ENCODE measurements around the gene POLR1A. TPM values are rescaled to one million over a fixed set of nuclear protein-coding genes. Genes with fewer than 3 reads are reported as not detected.

POLR1A gene
- total and polyA plus RNA-seq, 2 donors (not counting 1 experiment from before 2014, with no cell fraction given), result 3.4 to 36.8 TPM

DNA sequence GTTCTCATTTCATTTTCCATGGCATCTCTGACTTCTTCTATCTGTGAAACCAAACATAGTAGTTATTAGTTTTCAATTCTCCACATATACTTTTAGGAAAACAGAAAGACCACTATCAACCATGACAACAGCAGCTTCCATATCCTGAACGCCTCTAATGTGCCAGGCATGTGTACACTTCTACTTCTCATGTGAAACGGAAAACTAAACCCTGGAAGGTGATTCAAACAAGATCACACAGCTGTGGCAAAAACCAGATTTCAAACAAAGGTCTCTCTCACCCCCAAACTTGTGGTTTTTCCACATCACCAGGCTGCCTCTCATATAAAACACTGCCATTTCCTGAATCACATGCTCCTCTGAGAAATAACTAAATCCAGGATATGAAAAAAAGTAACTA, 42.1 kb upstream of the POLR1A start:
- Histone ChIP-seq H3K27ac (ENCODE audit: low read length in 2 of 2) (peak overlapping the region in 1 of 2 donors; percentile 57), H2AFZ (ENCODE audit: insufficient read depth, low read depth, low read length, poor library complexity, severe bottlenecking) (no peak overlapping the region), H3K9me3 (ENCODE audit: control extremely low read depth in 1 of 3, control insufficient read depth in 2 of 3, insufficient read depth in 1 of 3, low read length in 2 of 3) (no peaks in the 10 kb centered on the region), H3K36me3 (replicated peaks in 1 of 2; ENCODE audit: control extremely low read depth in 1 of 2, control insufficient read depth in 1 of 2, extremely low read depth in 1 of 2, insufficient read depth in 2 of 2, low read length in 1 of 2) (peaks cover 22 to 72% of the 10 kb centered on the region in 2 experiments), H3K4me2 (replicated peaks; ENCODE audit: low read depth, low read length, poor library complexity, severe bottlenecking) (no peak overlapping the region), H4K20me1 (ENCODE audit: control insufficient read depth, insufficient read depth, low read length, poor library complexity, severe bottlenecking) (no peaks in the 10 kb centered on the region), H3K4me3 (ENCODE audit: control extremely low read depth in 1 of 5, extremely low read depth in 1 of 5, insufficient read depth in 1 of 5, low read depth in 2 of 5, low read length in 4 of 5) (no peak overlapping the region), H3K9ac (ENCODE audit: low read length) (no peak overlapping the region), H3K27me3 (replicated peaks in 1 of 4; ENCODE audit: control extremely low read depth in 1 of 4, control insufficient read depth in 3 of 4, insufficient read depth in 4 of 4, low read length in 3 of 4) (no peaks in the 10 kb centered on the region), H3K79me2 (ENCODE audit: control insufficient read depth, insufficient read depth, low read length) (no peaks in the 10 kb centered on the region), H3K4me1 (ENCODE audit: control insufficient read depth in 2 of 2, insufficient read depth in 2 of 2, low read length in 2 of 2) (no peaks in the 10 kb centered on the region)
- Mint-ChIP-seq H3K4me3 (no peak overlapping the region), H3K9me3 (ENCODE audit: insufficient read depth) (no peaks in the 10 kb centered on the region), H3K4me1 (peaks cover 5% of the 10 kb centered on the region), H3K27me3 (no peaks in the 10 kb centered on the region), H3K27ac (peak overlapping the region; percentile 37)
- ChIA-PET POLR2A (no interaction called here), CTCF (interaction anchor here (1.0 kb wide), 1 partner anchor 319 kb away, joined by 3 read pairs; no protein-coding TSS in a partner anchor)
- ATAC-seq (ENCODE audit: low read depth) (no peak), DNase-seq (no peak)
- intact Hi-C loops (cut with micrococcal nuclease), result no loop called here
- TF ChIP-seq, protein P1, sequence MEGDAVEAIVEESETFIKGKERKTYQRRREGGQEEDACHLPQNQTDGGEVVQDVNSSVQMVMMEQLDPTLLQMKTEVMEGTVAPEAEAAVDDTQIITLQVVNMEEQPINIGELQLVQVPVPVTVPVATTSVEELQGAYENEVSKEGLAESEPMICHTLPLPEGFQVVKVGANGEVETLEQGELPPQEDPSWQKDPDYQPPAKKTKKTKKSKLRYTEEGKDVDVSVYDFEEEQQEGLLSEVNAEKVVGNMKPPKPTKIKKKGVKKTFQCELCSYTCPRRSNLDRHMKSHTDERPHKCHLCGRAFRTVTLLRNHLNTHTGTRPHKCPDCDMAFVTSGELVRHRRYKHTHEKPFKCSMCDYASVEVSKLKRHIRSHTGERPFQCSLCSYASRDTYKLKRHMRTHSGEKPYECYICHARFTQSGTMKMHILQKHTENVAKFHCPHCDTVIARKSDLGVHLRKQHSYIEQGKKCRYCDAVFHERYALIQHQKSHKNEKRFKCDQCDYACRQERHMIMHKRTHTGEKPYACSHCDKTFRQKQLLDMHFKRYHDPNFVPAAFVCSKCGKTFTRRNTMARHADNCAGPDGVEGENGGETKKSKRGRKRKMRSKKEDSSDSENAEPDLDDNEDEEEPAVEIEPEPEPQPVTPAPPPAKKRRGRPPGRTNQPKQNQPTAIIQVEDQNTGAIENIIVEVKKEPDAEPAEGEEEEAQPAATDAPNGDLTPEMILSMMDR (IDR thresholded peaks at IDR 0.05), result no peak
- TF ChIP-seq EZH2 (IDR thresholded peaks at IDR 0.05; ENCODE audit: borderline replicate concordance, insufficient read depth, low read depth, low read length, poor library complexity, severe bottlenecking), result no peak
- WGBS (ENCODE audit: insufficient coverage), result 13% methylated on average over 2 of the region's 2 CpGs

DNA sequence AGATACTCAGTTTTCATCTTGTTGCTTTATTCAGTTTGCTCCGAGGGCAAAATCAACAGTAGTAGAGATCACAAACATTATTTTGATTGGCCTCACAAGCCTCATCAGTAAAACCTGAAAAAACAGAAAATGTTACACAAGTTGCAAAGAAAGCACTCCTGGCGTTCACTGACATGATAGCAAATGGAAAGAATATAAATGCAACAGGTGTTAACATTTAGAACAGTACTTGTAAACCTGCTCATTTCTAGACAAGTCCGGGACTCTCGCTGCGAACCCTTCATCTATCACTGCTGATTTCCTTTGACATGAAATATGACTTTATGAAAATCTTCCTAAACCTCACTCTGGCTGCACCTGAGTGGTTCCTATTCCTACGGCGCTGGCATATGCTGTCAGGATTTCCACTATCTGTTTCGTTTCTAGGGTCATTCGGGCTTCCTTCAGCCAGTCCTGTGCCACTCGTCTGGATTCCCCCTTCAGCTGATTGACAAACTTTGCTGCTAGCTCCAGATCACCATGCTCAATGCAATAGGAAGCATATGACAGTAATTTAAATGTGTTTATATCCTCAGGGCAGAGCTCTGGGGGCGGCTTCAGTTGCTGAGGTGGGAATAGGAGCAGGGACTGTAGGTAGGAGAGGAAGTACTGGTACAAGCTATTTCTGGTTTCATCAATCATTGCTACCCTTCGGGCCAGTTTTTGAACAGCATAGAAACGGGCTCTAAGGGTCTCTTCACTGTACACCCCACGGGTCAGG, 38.4 kb upstream of the POLR1A start:
- no peak for TF ChIP-seq EZH2 (IDR thresholded peaks at IDR 0.05; ENCODE audit: borderline replicate concordance, insufficient read depth, low read depth, low read length, poor library complexity, severe bottlenecking)
- TF ChIP-seq, protein P1 (IDR thresholded peaks at IDR 0.05), result no peak
- DNase-seq (no peak), ATAC-seq (ENCODE audit: low read depth) (no peak)
- H3K4me3 Mint-ChIP-seq, result no peak overlapping the region
- no peaks in the 10 kb centered on the region for H3K9me3 Mint-ChIP-seq (ENCODE audit: insufficient read depth)
- Histone ChIP-seq H4K20me1 (ENCODE audit: control insufficient read depth, insufficient read depth, low read length, poor library complexity, severe bottlenecking) (no peaks in the 10 kb centered on the region), H3K9ac (ENCODE audit: low read length) (no peak overlapping the region), H3K4me2 (replicated peaks; ENCODE audit: low read depth, low read length, poor library complexity, severe bottlenecking) (no peak overlapping the region), H3K36me3 (replicated peaks in 1 of 2; ENCODE audit: control extremely low read depth in 1 of 2, control insufficient read depth in 1 of 2, extremely low read depth in 1 of 2, insufficient read depth in 2 of 2, low read length in 1 of 2) (peaks cover 8 to 74% of the 10 kb centered on the region in 2 experiments), H3K4me1 (ENCODE audit: control insufficient read depth in 2 of 2, insufficient read depth in 2 of 2, low read length in 2 of 2) (no peaks in the 10 kb centered on the region), H3K27me3 (replicated peaks in 1 of 4; ENCODE audit: control extremely low read depth in 1 of 4, control insufficient read depth in 3 of 4, insufficient read depth in 4 of 4, low read length in 3 of 4) (no peaks in the 10 kb centered on the region), H3K9me3 (ENCODE audit: control extremely low read depth in 1 of 3, control insufficient read depth in 2 of 3, insufficient read depth in 1 of 3, low read length in 2 of 3) (no peaks in the 10 kb centered on the region), H3K27ac (ENCODE audit: low read length in 2 of 2) (no peak overlapping the region), H3K79me2 (ENCODE audit: control insufficient read depth, insufficient read depth, low read length) (no peaks in the 10 kb centered on the region), H3K4me3 (ENCODE audit: control extremely low read depth in 1 of 5, extremely low read depth in 1 of 5, insufficient read depth in 1 of 5, low read depth in 2 of 5, low read length in 4 of 5) (no peak overlapping the region), H2AFZ (ENCODE audit: insufficient read depth, low read depth, low read length, poor library complexity, severe bottlenecking) (no peak overlapping the region)
- H3K27ac Mint-ChIP-seq, result no peak overlapping the region
- ChIA-PET CTCF (no interaction called here), POLR2A (no interaction called here)
- intact Hi-C loops (cut with micrococcal nuclease), result no loop called here
- 95% methylated on average over 12 of the region's 14 CpGs for WGBS (ENCODE audit: insufficient coverage)
- H3K4me1 Mint-ChIP-seq, result peaks cover 5% of the 10 kb centered on the region
- H3K27me3 Mint-ChIP-seq, result no peaks in the 10 kb centered on the region
